Common myeloid progenitor, CD34-positive (primary cell): ENCODE data around the gene STAG1.

Source experiments
- CTCF ChIA-PET: fragments of 350-600 bp; sonication (Branson Sonifier 250); formaldehyde crosslinking; loops from one replicate; lab custom pipeline; 2021; ENCODE audit warnings: antibody characterized with exemption; lab: Charles Lee
- POLR2A ChIA-PET: fragments of 350-600 bp; sonication (Branson Sonifier 250); formaldehyde crosslinking; loops from one replicate; lab custom pipeline; 2021; ENCODE audit warnings: antibody characterized with exemption; lab: Charles Lee
- DNase-seq, 3 donors: peaks; one replicate each; pipeline versions ENCODE4 v3.0.0 to v3.0.0-alpha.2; 2013
- H3K27ac ChIP-seq, 2 experiments: 1 replicate in 1 of 2; 2 replicates in 1 of 2; pipeline ENCODE4 v1.7.0; 2013; ENCODE audit warnings: inconsistent platforms in 2 of 2, low read length in 2 of 2, mild to moderate bottlenecking in 2 of 2, low read depth in 1 of 2, moderate library complexity in 1 of 2; ENCODE audit not compliant: severe bottlenecking in 2 of 2, insufficient read depth in 1 of 2, poor library complexity in 1 of 2
- H3K27me3 ChIP-seq, 5 experiments: replicated peaks in 2 of 5; 1 replicate in 3 of 5; 2 replicates in 2 of 5; pipeline versions ENCODE4 v1.6.1 to v1.7.0; 2013; ENCODE audit warnings: low read length in 4 of 5, mild to moderate bottlenecking in 2 of 5, moderate library complexity in 2 of 5, inconsistent platforms in 1 of 5; ENCODE audit not compliant: insufficient read depth in 5 of 5, control insufficient read depth in 4 of 5
- H3K36me3 ChIP-seq, 4 experiments: 1 replicate in 2 of 4; 2 replicates in 2 of 4; pipeline versions ENCODE4 v1.6.1 to v1.7.0; 2013; ENCODE audit warnings: low read length in 3 of 4, control low read depth in 1 of 4, mild to moderate bottlenecking in 1 of 4; ENCODE audit not compliant: control insufficient read depth in 4 of 4, insufficient read depth in 4 of 4
- H3K4me1 ChIP-seq, 4 experiments: 1 replicate in 3 of 4; 2 replicates in 1 of 4; pipeline versions ENCODE4 v1.6.1 to v1.7.1; 2013; ENCODE audit warnings: low read length in 3 of 4, mild to moderate bottlenecking in 3 of 4, control low read depth in 1 of 4, inconsistent platforms in 1 of 4, moderate library complexity in 1 of 4; ENCODE audit not compliant: control insufficient read depth in 4 of 4, insufficient read depth in 4 of 4; ENCODE audit errors: control extremely low read depth in 1 of 4
- H3K4me3 ChIP-seq, 7 experiments: 1 replicate in 4 of 7; 2 replicates in 3 of 7; pipeline versions ENCODE4 v1.5.1 to v1.7.0; 2013; ENCODE audit warnings: mild to moderate bottlenecking in 7 of 7, low read length in 6 of 7, moderate library complexity in 6 of 7, inconsistent platforms in 2 of 7, low read depth in 2 of 7, control low read depth in 1 of 7; ENCODE audit not compliant: insufficient read depth in 4 of 7, control insufficient read depth in 1 of 7; ENCODE audit errors: extremely low read depth in 1 of 7
- H3K9me3 ChIP-seq, 5 experiments: 1 replicate in 4 of 5; 2 replicates in 1 of 5; pipeline versions ENCODE4 v1.6.1 to v1.7.1; 2013; ENCODE audit warnings: low read length in 4 of 5, mild to moderate bottlenecking in 2 of 5, inconsistent platforms in 1 of 5, low read depth in 1 of 5, moderate library complexity in 1 of 5; ENCODE audit not compliant: control insufficient read depth in 4 of 5, insufficient read depth in 2 of 5; ENCODE audit errors: control extremely low read depth in 1 of 5
- WGBS: methylation state at CpG from one replicate; pipeline ENCODE4 v1.1.5; 2013; ENCODE audit not compliant: insufficient coverage; 5-methylcytosine and 5-hydroxymethylcytosine counted together

The STAG1 gene

GRCh38 chr3:136465296-136465695, 286.9 kb downstream of the STAG1 start:
- POLR2A ChIA-PET = no interaction called here
- H3K27ac ChIP-seq = no peak overlapping the region
- 94% methylated on average over 4 of the region's 5 CpGs for WGBS
- H3K27me3 ChIP-seq = no peaks in the 10 kb centered on the region
- no peaks in the 10 kb centered on the region for H3K4me1 ChIP-seq
- no peak for DNase-seq
- CTCF ChIA-PET = interaction anchor here (0.7 kb wide), 1 partner anchor 58 kb away, joined by 3 read pairs; no protein-coding TSS in a partner anchor
- H3K9me3 ChIP-seq = peaks cover 0 to 15% (median 0%) of the 10 kb centered on the region in 5 experiments
- no peak overlapping the region for H3K4me3 ChIP-seq
- peaks cover under 1 to 27% (median 8%) of the 10 kb centered on the region in 4 experiments for H3K36me3 ChIP-seq

- ChIA-PET CTCF (interaction anchor here (0.7 kb wide), 2 partner anchors 59 to 566 kb away, joined by 3 read pairs; no protein-coding TSS in a partner anchor), POLR2A (no interaction called here)
- 91% methylated on average over 1 of the region's 2 CpGs for WGBS
Observed at GRCh38 chr3:136464502-136464901, 287.7 kb downstream of the STAG1 start.

GRCh38 chr3:136463170-136463569, 289.0 kb downstream of the STAG1 start:
- POLR2A ChIA-PET = no interaction called here
- peaks cover 0 to 22% (median 3%) of the 10 kb centered on the region in 5 experiments for H3K9me3 ChIP-seq
- H3K27ac ChIP-seq = no peak overlapping the region
- no peak for DNase-seq
- no peaks in the 10 kb centered on the region for H3K27me3 ChIP-seq
- no peak overlapping the region for H3K4me3 ChIP-seq
- H3K36me3 ChIP-seq = peaks cover 3 to 44% (median 11%) of the 10 kb centered on the region in 4 experiments
- CTCF ChIA-PET = no interaction called here
- H3K4me1 ChIP-seq = no peaks in the 10 kb centered on the region

More at GRCh38 chr3:136464502-136464901, 287.7 kb downstream of the STAG1 start:
- H3K4me3 ChIP-seq = no peak overlapping the region
- DNase-seq = no peak
- H3K27me3 ChIP-seq = no peaks in the 10 kb centered on the region
- no peak overlapping the region for H3K27ac ChIP-seq
- H3K36me3 ChIP-seq = peaks cover 3 to 33% (median 8%) of the 10 kb centered on the region in 4 experiments
- peaks cover 0 to 15% (median 0%) of the 10 kb centered on the region in 5 experiments for H3K9me3 ChIP-seq
- H3K4me1 ChIP-seq = no peaks in the 10 kb centered on the region

GRCh38 chr3:136457793-136458192, 294.4 kb downstream of the STAG1 start:
- 100% methylated on average over 1 of the region's 2 CpGs for WGBS
- Histone ChIP-seq H3K27ac (no peak overlapping the region), H3K9me3 (peaks cover 11 to 59% (median 27%) of the 10 kb centered on the region in 5 experiments), H3K27me3 (no peaks in the 10 kb centered on the region), H3K4me1 (no peaks in the 10 kb centered on the region), H3K36me3 (peaks cover 12 to 71% (median 16%) of the 10 kb centered on the region in 4 experiments), H3K4me3 (no peak overlapping the region)
- POLR2A ChIA-PET = no interaction called here
- DNase-seq = no peak
- CTCF ChIA-PET = no interaction called here

- POLR2A ChIA-PET = no interaction called here
- no peaks in the 10 kb centered on the region for H3K27me3 ChIP-seq
- H3K4me3 ChIP-seq = no peak overlapping the region
- no peaks in the 10 kb centered on the region for H3K4me1 ChIP-seq
- H3K27ac ChIP-seq = no peak overlapping the region
- CTCF ChIA-PET = interaction anchor here (0.7 kb wide), 1 partner anchor 10 kb away, joined by 3 read pairs; no protein-coding TSS in a partner anchor
- DNase-seq = peak in 2 of 3 donors; percentile 8 to 20
- peaks cover 11 to 48% (median 27%) of the 10 kb centered on the region in 5 experiments for H3K9me3 ChIP-seq
- peaks cover 15 to 72% (median 20%) of the 10 kb centered on the region in 4 experiments for H3K36me3 ChIP-seq
- whole genome bisulfite sequencing = no CpG with 5 or more reads among the region's 2 CpGs
Observed at GRCh38 chr3:136456196-136456595, 296.0 kb downstream of the STAG1 start.

- H3K36me3 ChIP-seq = peaks cover 6 to 28% (median 11%) of the 10 kb centered on the region in 4 experiments
- DNase-seq = no peak
- no peaks in the 10 kb centered on the region for H3K9me3 ChIP-seq
- H3K4me3 ChIP-seq = no peak overlapping the region
- no peak overlapping the region for H3K27ac ChIP-seq
- H3K4me1 ChIP-seq = no peaks in the 10 kb centered on the region
- CTCF ChIA-PET = interaction anchor here (1.5 kb wide), 1 partner anchor 588 kb away, joined by 3 read pairs; no protein-coding TSS in a partner anchor
- no peaks in the 10 kb centered on the region for H3K27me3 ChIP-seq
- POLR2A ChIA-PET = no interaction called here
- WGBS = 92% methylated on average over 2 of the region's 3 CpGs
Observed at GRCh38 chr3:136444581-136444980, 307.6 kb downstream of the STAG1 start.

GRCh38 chr3:136437043-136437442, 315.1 kb downstream of the STAG1 start:
- ChIA-PET CTCF (no interaction called here), POLR2A (no interaction called here)
- no peaks in the 10 kb centered on the region for H3K4me1 ChIP-seq

More at GRCh38 chr3:136437043-136437442, 315.1 kb downstream of the STAG1 start:
- DNase-seq = no peak
- Histone ChIP-seq H3K9me3 (peaks cover 0 to 8% (median 0%) of the 10 kb centered on the region in 5 experiments), H3K36me3 (peaks cover 9 to 29% (median 14%) of the 10 kb centered on the region in 4 experiments), H3K27me3 (no peaks in the 10 kb centered on the region), H3K27ac (no peak overlapping the region), H3K4me3 (no peak overlapping the region)
- no CpG with 5 or more reads among the region's 2 CpGs for WGBS
